GM18907 (cell line): ENCODE results near the gene VRTN.

Source experiments
- ATAC-seq: cut with Tn5 transposase; IDR thresholded peaks from one replicate; pipeline ENCODE4 v1.9.1; 2021; ENCODE audit warnings: mild to moderate bottlenecking, moderate library complexity; ENCODE audit not compliant: unreplicated experiment

VRTN gene

DNA sequence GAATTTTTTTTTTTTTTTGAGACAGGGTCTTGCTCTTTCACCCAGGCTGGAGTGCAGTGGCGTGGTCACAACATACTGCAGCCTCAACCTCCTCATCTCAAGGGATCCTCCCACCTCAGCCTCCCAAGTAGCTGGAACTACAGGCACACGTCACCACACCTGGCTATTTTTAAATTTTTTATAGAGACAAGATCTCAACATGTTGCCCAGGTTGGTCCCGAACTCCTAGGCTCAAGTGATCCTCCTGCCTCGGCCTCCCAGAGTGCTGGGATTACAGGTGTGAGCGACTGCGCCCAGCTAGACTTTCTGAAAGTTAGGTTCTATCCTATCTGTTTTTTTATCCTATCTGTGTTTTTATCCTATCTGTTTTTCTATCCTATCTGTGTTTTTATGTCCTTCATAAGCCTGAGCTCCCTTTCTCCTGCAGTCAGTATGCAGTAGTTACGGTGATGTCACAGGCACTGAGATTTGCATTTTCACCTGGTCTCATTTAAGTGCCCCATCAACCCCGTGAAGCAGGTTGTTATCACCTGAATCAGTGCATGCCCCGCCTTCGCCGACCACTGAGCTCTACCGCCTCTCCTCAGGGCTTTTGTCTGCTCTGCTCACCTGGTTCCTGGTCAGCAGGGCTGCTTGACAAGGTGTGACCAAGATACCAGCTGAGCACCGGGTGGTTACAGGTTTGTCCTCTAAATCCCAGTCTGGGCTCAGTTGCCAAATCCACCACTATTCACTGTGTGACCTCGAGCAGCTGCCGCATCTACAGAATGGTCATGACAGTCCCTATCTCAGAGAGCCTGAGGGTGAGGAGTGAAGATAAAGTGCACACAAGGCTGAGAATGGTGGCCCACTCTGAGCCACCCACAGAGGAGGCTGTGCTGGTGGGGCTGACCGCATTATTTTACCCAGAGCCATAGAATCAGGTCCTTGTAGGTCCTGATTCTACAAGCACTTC lies 44.6 kb downstream of the VRTN start:
- no peak for ATAC-seq

DNA sequence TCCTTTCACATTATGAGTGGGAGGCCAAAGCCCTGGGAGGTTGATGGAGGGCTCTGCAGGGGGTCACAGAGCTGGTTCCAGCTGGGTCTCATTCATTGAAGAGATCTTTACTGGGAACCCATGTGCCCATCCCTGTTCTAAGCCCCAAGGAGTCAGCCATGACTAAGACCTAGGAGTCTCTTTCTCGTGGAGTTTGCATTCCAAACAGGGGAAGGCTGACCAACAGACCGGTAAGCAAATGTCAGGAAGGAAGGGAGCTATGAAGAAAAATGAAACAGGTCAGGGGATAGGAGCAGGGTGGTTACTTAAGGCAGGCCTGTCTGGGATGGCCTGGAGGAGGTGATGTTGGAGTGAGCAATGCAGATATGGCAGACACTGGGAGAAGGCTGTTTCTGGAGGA lies 46.3 kb downstream of the VRTN start:
- ATAC-seq, result no peak

DNA sequence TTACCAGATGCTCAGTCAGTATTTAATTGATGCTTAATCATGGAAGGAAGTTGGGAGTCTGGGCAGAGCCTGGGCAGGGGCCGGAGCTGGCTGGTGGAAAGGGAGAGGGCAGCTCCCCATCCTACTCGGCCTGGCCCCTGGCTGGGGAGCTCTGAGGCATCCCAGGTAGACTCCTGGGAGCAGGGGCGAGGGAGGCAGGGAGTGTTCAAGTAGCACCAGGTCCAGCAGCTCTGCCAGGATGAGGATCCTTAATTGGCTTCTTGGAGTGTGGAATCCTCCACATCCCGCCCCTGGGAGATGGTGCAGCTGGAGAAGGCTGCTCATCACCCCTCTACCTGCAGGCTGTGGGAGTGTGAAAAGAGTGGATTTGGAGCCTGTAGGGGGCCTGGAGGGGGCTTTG lies 46.8 kb downstream of the VRTN start:
- no peak for ATAC-seq

DNA sequence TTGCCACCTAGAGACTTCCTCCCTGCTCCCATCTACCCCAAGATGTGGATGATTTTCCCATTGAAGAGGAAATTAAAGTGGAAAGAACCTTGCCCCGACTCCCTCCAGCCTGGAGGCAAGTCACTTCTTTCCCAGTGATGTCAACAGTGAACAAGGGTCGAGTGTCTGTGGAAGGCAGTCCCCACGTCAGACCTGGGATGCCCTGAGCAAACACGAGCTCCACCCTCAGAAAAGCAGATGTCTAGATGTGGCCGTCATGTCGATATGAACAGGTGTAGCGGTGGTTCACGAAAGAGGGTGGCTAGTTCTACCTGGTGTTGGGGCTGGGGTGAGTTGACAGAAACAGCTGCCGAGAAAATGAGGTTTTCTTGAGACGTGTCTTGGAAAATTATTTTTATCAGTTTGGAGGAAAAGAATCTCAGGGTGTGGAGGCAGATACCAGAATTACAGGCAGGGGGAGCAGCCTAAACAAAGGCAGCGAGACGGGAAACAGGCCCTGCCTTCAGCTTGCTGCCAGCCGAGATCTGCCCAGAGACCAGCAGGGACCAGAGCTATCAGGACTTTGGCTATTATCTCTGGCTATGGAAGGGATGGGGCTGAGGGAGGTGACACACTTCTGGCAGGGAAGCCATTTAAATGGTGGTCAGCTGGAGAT lies 51.9 kb downstream of the VRTN start:
- no peak for ATAC-seq

DNA sequence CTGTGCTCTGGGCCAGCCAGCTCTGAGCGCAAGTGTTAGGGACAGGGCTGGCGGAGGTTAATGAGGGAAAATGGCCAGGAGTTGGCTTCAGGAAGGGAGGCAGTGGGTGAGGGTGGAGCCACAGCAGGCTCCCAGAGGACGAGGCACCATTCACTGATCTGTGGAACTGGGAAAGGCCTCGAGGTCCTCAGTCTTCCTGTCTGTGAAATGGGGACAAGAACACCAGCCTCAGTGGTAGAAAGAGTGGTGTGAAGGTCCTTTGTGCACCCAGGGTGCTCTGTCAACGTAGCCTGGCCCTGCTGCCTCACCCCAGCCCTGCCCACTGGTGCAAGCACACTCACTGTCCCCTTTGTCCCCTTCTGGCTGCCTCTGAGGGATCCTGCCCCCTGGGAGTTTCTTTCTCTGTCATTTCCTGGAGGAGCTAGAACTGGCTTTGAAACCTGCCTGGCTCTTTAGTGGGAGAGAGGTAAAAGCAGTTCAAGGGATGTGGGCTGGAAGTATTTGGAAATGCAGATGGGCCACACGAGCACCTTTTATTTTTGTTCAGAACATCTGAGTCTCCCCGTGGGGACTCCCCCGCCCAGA lies 52.7 kb downstream of the VRTN start:
- ATAC-seq, result peak; percentile 15

DNA sequence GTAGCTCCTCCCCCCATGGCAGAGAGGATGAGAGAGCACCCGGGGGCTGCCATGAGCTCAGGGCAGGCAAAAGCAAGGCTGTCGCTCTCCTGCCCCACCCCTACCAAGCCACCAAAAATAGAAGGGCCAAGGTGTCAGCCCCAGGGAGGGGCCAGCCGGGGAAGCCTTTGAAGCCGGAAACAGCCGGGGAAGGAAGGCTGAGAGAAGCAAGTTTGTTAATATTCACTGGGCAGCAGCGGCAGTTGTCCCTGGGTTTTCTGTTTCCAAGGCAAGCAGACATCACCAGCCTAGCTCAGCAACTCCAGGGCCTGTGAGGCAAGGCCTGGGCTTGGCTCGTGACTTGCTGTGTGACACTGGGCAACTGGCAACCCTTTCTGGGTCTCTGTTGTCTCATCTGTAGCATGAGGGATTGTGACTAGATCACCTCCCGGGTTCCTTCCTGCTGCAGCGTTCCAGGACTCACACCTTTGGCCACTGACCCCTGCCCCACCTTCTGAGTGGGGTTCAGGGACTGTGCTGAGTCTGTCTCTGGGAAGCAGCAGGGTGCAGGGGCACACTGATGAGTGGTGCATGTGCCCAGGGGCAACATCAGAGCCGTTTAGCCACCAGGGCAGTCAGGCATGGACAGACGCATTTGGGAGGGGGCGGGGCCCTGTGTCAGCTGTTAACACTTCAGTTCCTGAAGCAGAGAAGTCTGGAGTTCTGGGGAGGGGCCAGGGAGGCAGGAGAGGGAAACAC lies 53.4 kb downstream of the VRTN start:
- peak; percentile 81 for ATAC-seq

DNA sequence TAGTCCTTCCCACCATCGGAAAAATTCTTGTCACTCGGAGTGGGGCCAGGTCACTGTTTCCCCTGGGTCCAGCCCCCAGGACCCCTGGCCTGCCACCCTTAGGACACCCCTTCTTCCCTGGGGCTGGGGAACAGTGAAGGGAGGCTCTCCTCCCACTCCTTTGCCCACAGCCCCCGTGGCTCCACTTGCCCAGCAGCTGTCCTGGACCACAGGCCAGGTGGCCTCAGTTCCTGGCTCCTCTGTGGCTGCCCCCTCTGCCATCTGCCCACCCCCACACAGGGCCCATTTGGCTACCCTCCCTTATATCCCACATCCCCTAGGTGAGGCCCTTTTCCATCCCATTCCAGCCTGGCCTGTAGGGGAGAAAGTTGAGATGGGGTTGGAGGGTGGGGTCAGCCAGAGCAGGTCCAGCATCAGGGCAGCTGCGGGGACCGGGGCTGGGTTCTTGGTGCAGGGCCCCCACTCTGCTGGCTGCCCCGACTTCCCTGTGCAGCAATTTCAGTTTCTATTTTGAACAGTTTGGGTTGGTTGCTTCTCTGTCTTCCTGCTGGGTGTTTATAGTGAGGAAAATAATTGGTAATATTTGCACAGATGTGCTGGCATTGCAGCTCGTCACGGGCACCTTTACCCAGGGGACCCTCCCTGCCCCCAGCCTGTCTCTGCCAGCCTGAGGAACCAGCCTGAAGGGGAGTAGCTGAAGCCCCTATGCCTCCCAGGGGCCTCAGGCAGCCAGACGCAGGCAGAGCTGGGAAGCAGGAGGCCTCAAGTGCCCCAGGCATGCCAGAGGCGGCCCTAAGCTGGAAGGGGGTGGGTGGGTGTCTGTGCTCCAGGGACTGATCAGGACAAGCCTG lies 54.4 kb downstream of the VRTN start:
- no peak for ATAC-seq

DNA sequence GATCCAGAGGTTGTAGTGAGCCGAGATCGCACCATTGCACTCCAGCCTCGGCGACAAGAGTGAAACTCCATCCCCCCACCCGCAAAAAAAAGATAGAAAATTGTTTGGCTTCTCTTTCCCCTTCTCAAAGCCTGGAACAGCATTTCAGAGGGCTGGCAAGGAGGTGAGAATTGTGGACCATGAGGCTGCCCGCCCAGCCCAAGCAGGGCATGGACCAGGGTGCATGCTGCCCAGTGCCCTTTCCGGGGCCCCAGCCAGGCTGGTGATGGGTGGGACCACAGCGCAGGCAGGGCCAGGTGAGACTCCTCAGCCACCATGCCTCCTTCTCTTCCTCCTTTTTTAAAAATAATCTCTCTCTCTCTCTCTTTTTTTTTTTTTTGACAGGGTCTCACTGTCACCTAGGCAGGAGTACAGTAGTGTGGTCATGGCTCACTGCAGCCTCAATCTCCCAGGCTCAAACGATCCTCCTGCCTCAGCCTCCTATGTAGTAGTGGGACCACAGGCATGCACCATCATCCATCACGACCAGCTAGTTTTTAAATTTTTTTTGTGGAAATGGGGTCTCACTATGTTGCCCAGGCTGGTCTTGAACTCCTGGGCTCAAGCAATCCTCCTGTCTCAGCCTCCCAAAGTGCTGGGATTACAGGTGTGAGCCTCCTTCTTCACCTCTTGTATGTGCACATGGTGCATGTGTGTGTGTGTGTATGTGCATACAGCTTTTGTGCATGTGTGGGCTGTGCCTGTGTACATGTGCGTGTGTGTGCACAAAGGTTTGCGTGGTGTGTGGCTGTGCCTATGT lies 55.5 kb downstream of the VRTN start:
- ATAC-seq, result no peak

DNA sequence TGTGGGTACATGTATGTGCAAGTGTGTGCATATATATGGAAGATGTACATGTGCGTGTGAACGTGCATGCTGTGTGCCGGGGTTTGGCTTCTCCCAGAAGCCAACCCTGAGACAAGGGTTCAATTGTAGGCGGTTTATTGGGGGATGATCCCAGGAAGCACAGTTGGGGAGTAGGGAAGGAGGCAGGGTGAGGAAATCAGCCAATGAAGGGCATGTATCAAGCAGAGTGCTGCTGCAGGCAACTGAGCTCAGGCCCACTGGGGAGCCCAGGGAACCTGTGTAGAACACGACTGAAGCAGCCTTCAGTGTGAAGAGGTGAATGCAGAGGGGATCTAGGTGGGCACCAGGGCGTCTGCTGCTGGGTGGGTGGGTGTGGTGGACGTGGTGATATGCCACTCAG lies 56.2 kb downstream of the VRTN start:
- no peak for ATAC-seq

DNA sequence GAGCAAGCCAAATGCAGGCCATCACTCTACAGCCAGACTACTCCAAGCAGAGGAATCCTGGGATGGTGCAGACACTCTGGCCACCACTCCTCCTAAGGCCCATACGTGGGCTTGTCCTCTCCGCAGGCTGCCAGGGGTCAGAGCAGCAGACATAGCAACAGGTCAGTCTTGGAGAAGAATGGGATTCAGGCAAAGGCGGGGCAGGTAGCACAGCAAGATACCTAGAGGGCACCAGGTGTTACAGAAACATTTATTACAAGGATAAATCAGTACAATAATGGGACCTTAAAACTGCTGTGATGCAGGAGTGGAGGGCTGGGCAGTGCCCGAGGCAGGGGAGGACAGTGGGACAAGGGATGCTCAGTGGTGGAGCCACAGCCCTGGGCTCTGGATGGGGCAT lies 57.4 kb downstream of the VRTN start:
- ATAC-seq, result no peak

DNA sequence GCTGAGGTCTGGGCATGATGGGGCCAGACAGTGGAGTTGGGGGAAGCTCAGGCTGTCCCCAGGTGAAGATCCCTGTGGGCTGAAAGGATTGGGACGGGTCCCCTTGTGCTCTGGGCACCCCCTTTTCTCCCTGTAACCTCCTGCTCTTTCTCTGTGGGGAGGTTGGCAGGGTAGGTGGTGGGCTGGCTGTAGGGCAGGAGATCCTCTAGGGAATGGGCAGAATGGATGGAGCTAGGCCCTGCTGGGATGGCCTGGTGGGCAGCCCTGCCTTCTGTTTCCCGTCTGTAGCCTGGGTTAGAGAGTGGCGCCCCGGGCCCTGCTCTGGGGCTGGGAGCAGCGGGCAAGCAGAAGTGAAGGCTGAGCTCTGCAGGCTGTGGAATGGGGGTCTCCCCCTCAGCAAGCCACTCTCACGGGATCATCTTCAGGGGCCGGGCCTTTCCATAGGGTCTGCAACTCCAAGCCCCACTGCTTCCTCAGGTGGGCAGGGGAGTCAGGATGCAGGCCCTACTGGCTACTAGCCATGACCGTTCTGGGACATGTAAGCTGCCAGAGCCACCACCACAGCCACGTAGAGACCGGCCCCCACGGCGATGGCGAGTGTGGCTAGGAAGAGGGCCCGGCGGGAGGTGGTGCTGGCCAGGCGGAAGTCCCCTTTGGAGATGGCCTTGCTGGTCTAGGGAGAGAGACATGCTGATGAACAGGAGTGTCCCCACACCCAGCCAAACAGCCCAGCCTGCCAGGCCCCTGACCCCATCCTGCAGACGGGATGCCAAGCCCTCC lies 58.9 kb downstream of the VRTN start:
- no peak for ATAC-seq

DNA sequence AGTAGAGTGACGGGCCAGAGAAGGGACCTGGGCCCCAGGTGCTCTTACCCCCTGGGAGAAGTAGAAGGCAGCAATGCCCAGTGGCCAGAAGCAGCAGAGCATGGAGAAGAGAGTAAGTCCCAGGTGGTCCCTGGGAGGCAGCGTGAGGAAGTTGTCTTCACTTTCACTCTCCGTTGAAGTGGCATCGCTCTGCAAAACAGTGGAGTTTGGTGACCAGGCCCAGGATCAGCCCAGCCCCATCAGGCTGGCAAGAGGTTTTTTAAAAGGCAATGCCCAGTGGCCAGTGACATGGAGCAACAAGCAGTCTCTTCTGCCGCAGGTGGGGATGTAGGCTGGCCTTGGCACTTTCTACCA lies 59.5 kb downstream of the VRTN start:
- ATAC-seq, result no peak

DNA sequence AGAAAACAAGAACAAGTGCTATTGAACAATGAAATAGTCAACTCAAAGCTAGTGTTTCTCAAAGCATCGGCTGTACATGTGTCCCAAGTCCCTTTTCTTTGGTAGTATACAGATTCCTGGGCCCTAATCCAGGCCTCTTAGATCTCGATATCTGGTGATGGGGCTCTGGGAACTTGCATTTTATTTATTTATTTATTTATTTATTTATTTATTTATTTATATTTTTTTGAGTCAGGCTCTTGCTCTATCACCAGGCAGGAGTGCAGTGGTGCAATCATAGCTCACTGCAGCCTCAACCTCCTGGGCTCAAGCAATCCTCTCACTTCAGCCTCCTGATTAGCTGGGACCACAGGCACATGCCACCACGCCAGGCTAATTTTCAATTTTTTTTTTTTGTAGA lies 60.6 kb downstream of the VRTN start:
- no peak for ATAC-seq

DNA sequence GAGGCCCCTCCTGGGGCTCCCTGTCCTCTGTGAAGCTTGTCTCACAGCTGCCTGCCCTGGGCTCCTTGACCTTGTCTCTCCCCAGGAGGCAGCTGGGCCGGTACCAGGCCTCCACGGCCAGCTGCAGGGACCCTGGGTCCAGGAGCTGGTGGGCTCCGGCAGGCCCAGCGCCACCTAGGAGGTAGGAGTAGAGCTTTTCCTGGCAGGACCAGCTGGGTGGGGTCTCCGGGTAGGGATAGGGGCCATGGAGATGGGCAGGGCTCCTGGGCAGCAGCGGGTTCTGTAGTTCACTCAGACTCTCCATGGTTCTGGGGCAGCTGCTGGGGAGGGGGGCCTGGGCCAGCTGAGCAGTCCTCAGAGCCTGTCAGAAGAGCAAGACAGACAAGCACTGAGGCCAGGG lies 61.2 kb downstream of the VRTN start:
- no peak for ATAC-seq
